Activated CD8-positive, alpha-beta T cell treated with anti-CD3 and anti-CD28 coated beads, Interleukin-2, amount 10 ng/mL, durations not matched to agents 7 days and 5 days (primary cell): ENCODE measurements around the gene SKAP2. TPM values are rescaled to one million over a fixed set of nuclear protein-coding genes. Genes with fewer than 3 reads are reported as not detected.

Experiments used
- ATAC-seq: fragments of 150-1000 bp; cut with Tn5 transposase; one replicate; pipeline ENCODE4 v1.10.0; 2021; ENCODE audit warnings: moderate library complexity
- CTCF ChIA-PET: fragments of 350-600 bp; sonication (Branson Sonifier 250); formaldehyde crosslinking; loops from one replicate; lab custom pipeline; 2021; ENCODE audit warnings: antibody characterized with exemption; lab: Charles Lee
- POLR2A ChIA-PET: fragments of 350-600 bp; sonication (Branson Sonifier 250); formaldehyde crosslinking; loops from one replicate; lab custom pipeline; 2021; ENCODE audit warnings: antibody characterized with exemption; lab: Charles Lee
- DNase-seq: peaks from one replicate; pipeline ENCODE4 v3.0.0-alpha.2; 2020
- H3K27ac Mint-ChIP-seq: one replicate; pipeline ENCODE4 v1.8.0; 2021; ENCODE audit warnings: mild to moderate bottlenecking, mixed read lengths
- H3K27me3 Mint-ChIP-seq: one replicate; pipeline ENCODE4 v1.8.0; 2021; ENCODE audit warnings: low read depth, mixed read lengths
- H3K36me3 Mint-ChIP-seq: one replicate; pipeline ENCODE4 v1.8.0; 2021; ENCODE audit warnings: low read depth, mixed read lengths
- H3K4me1 Mint-ChIP-seq: one replicate; pipeline ENCODE4 v1.8.0; 2021; ENCODE audit warnings: low read depth, mixed read lengths
- H3K4me3 Mint-ChIP-seq: one replicate; pipeline ENCODE4 v1.8.0; 2021; ENCODE audit warnings: mild to moderate bottlenecking, mixed read lengths
- H3K9me3 Mint-ChIP-seq: one replicate; pipeline ENCODE4 v1.8.0; 2022; ENCODE audit warnings: mixed read lengths; ENCODE audit not compliant: insufficient read depth
- total RNA-seq, 2 experiments: library from RNA; stranded (reverse); gene quantifications; one replicate each; pipeline ENCODE4 v1.2.3, GENCODE V29; 2021

Gene SKAP2
- total RNA-seq, 2 experiments from 2014 or later: 9.7 to 12.5 TPM

DNA sequence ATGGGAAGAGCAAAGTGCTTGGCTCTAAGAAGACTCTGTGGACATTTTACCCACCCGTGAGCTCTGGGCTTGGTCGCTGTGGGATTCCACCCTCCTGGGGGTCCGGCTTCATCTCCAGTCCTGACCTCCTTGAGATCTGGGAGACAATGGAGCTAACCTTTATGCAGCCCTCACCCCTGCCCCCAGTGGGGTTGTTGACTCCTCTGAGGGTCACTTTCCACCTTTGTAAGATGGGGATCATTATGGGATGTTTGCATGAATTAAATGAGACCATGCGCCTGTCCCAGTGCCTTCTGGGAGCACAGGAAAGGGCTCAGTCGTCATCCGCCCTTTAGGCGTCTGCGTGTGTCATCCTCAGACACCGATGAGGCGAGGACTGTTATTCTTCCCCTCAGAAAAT lies 237.2 kb downstream of the SKAP2 start:
- Mint-ChIP-seq H3K4me3 (no peak overlapping the region), H3K36me3 (no peaks in the 10 kb centered on the region), H3K27ac (no peak overlapping the region), H3K27me3 (peaks cover 2% of the 10 kb centered on the region), H3K4me1 (peaks cover 2% of the 10 kb centered on the region), H3K9me3 (no peaks in the 10 kb centered on the region)
- POLR2A ChIA-PET: no interaction called here
- ATAC-seq (no peak), DNase-seq (no peak)
- CTCF ChIA-PET: no interaction called here

DNA sequence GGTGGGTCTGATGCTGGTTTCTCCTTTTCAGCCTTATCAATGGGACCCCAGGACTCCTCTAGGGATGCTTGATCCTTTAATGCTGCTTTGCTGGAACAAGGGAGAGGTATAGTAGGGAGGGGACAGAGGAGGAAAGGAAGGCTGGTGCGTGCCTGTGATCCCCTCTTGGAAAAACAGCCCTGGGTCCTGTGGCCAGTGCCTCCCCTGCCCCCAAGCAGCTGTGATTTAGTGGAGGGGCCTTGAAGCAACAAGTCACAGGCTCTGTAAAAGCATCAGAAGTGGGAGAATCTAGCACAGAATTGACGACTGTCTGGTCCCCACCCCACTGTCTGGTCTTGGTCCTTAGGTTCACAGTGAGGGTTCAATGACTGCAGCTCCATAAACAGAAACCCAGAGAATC lies 237.7 kb downstream of the SKAP2 start:
- no peaks in the 10 kb centered on the region for H3K9me3 Mint-ChIP-seq
- no peak overlapping the region for H3K27ac Mint-ChIP-seq
- no peak overlapping the region for H3K4me3 Mint-ChIP-seq
- POLR2A ChIA-PET: no interaction called here
- no peaks in the 10 kb centered on the region for H3K36me3 Mint-ChIP-seq
- DNase-seq (no peak), ATAC-seq (no peak)
- peaks cover 2% of the 10 kb centered on the region for H3K27me3 Mint-ChIP-seq
- peaks cover 2% of the 10 kb centered on the region for H3K4me1 Mint-ChIP-seq
- CTCF ChIA-PET: no interaction called here

GRCh38 chr7:26626156-26626555 lies 238.2 kb downstream of the SKAP2 start:
- H3K4me3 Mint-ChIP-seq: no peak overlapping the region
- H3K27ac Mint-ChIP-seq: no peak overlapping the region
- peaks cover 2% of the 10 kb centered on the region for H3K27me3 Mint-ChIP-seq
- peaks cover 2% of the 10 kb centered on the region for H3K4me1 Mint-ChIP-seq
- ChIA-PET CTCF (no interaction called here), POLR2A (no interaction called here)
- no peaks in the 10 kb centered on the region for H3K9me3 Mint-ChIP-seq
- DNase-seq: no peak
- no peaks in the 10 kb centered on the region for H3K36me3 Mint-ChIP-seq
- no peak for ATAC-seq

GRCh38 chr7:26625286-26625685 lies 239.1 kb downstream of the SKAP2 start:
- Mint-ChIP-seq H3K4me1 (peaks cover 2% of the 10 kb centered on the region), H3K27me3 (peaks cover 2% of the 10 kb centered on the region), H3K9me3 (no peaks in the 10 kb centered on the region), H3K36me3 (no peaks in the 10 kb centered on the region), H3K27ac (no peak overlapping the region), H3K4me3 (no peak overlapping the region)
- no peak for DNase-seq
- ChIA-PET CTCF (no interaction called here), POLR2A (no interaction called here)
- no peak for ATAC-seq

- DNase-seq (no peak), ATAC-seq (no peak)
- Mint-ChIP-seq H3K36me3 (no peaks in the 10 kb centered on the region), H3K27me3 (peaks cover 2% of the 10 kb centered on the region), H3K27ac (no peak overlapping the region), H3K4me3 (no peak overlapping the region), H3K4me1 (peaks cover 2% of the 10 kb centered on the region), H3K9me3 (no peaks in the 10 kb centered on the region)
- POLR2A ChIA-PET: no interaction called here
- CTCF ChIA-PET: no interaction called here
Observed at GRCh38 chr7:26624839-26625238, 239.6 kb downstream of the SKAP2 start.

- no peak for DNase-seq
- no peaks in the 10 kb centered on the region for H3K27me3 Mint-ChIP-seq
- no peak overlapping the region for H3K4me3 Mint-ChIP-seq
- ATAC-seq: no peak
- H3K9me3 Mint-ChIP-seq: no peaks in the 10 kb centered on the region
- H3K27ac Mint-ChIP-seq: no peak overlapping the region
- ChIA-PET CTCF (no interaction called here), POLR2A (no interaction called here)
- no peaks in the 10 kb centered on the region for H3K4me1 Mint-ChIP-seq
- H3K36me3 Mint-ChIP-seq: no peaks in the 10 kb centered on the region
Observed at GRCh38 chr7:26624431-26624830, 240.0 kb downstream of the SKAP2 start.

DNA sequence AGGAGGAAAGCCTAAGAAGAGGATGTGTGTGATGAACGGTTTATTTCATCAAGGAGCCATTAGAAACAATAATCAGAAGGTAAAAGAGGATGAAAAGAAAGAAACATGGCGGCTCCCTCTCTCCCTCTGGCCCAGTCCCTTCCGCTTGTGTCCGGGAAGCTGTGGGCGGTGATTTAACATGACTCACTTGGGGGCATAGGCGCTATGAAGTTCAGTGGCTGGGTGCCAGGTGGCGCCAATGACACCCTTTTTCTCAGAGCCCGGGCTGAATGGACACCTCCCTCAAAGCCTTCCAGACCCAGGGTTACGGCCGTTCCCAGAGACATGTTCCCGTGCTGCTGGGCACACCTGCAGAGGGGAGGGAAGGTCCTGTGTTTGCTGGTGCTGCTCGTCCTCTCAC lies 244.0 kb downstream of the SKAP2 start:
- POLR2A ChIA-PET: no interaction called here
- H3K36me3 Mint-ChIP-seq: no peaks in the 10 kb centered on the region

DNA sequence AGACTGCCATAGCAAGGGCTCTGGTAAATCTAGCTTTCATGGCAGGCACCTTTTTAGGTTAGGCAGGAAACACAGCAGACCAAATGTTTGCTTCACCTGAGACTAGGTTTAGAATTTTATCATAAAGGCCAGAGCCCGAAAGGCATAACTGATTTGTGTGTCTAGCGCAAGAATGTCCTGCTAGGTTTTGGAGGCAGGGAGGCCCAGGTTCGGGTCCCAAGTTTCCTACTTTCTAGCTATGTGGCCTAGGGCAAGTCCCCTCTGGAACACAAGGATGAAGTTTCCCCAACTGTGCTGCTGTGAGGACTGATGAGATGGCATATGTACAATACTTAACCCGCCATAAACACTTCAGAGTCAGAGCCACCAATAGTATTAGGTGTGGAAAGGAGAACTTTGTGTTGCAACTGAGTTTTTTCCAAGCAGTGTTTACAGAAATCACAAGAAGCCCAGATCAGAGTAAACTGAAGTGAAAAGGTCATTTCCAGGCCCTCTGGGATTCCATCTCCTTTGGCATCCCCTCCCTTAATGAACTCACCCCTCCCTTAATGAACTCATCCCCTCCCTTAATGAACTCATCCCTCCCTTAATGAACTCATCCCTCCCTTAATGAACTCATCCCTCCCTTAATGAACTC lies 244.9 kb downstream of the SKAP2 start:
- Mint-ChIP-seq H3K27me3 (no peaks in the 10 kb centered on the region), H3K27ac (no peak overlapping the region), H3K4me1 (no peaks in the 10 kb centered on the region), H3K9me3 (no peaks in the 10 kb centered on the region), H3K36me3 (no peaks in the 10 kb centered on the region), H3K4me3 (no peak overlapping the region)
- ChIA-PET POLR2A (no interaction called here), CTCF (no interaction called here)
- ATAC-seq (no peak), DNase-seq (no peak)

More for the DNA sequence above, 244.0 kb downstream of the SKAP2 start:
- ATAC-seq (no peak), DNase-seq (no peak)
- Mint-ChIP-seq H3K9me3 (no peaks in the 10 kb centered on the region), H3K27ac (no peak overlapping the region), H3K4me3 (no peak overlapping the region), H3K4me1 (no peaks in the 10 kb centered on the region), H3K27me3 (no peaks in the 10 kb centered on the region)
- CTCF ChIA-PET: no interaction called here

GRCh38 chr7:26618898-26619297 lies 245.5 kb downstream of the SKAP2 start:
- ATAC-seq: no peak
- H3K9me3 Mint-ChIP-seq: no peaks in the 10 kb centered on the region
- no peak overlapping the region for H3K4me3 Mint-ChIP-seq
- CTCF ChIA-PET: no interaction called here
- no peaks in the 10 kb centered on the region for H3K27me3 Mint-ChIP-seq
- no peaks in the 10 kb centered on the region for H3K36me3 Mint-ChIP-seq
- no peak for DNase-seq
- POLR2A ChIA-PET: no interaction called here
- H3K4me1 Mint-ChIP-seq: no peaks in the 10 kb centered on the region
- H3K27ac Mint-ChIP-seq: no peak overlapping the region

- Mint-ChIP-seq H3K4me3 (no peak overlapping the region), H3K36me3 (no peaks in the 10 kb centered on the region), H3K27me3 (no peaks in the 10 kb centered on the region), H3K4me1 (no peaks in the 10 kb centered on the region), H3K27ac (no peak overlapping the region), H3K9me3 (no peaks in the 10 kb centered on the region)
- DNase-seq: no peak
- POLR2A ChIA-PET: no interaction called here
- no peak for ATAC-seq
- CTCF ChIA-PET: no interaction called here
Observed at GRCh38 chr7:26618449-26618848, 245.9 kb downstream of the SKAP2 start.

Other genes with a start within 250 kb of the SKAP2 start
- gene HOXA1, start 231.4 kb upstream of the SKAP2 start, total RNA-seq: under 1 TPM; 0.89 to 0.92 TPM
- gene HOXA2, start 238.1 kb upstream of the SKAP2 start, total RNA-seq: not detected